C1 segment of cervical spinal cord (tissue), 14 donors: ENCODE results near the gene HOXA6.

Source experiments
- DNase-seq, 14 donors: peaks; one replicate each; lab custom pipeline; 2025; lab: John Stamatoyannopoulos, UW

Gene HOXA6

DNA sequence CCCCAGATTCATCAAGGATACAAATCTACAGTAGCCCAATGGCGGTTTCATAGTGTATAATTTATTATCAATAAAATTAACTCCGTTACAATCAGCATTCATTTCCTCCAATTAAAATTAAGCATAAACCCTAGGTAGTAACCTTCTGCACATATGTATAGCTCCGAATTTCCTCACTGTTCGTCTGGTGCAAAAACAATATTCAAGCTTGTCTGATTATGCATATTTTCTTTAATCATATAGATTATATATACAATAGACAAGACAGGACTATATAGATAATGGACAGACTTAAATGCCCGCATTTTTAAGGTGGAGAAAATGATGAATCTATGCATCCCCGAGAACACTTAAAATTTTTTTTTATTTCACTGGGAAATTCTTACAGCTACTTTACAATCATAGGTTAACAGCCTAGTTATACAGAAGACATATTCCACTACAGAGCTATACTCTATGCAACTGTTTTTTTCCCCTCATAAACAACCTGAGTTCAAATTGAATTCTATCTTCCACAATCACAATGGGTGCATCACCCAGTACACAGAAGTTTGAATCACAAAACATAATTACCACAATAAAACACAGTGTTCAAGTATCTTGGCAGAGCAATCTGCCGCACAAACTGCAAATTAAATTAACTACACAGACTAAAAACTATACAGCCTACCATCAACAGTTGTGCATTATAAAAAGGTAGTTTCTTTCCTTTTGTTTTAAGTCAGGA, 15.2 kb upstream of the HOXA6 start:
- no peak for DNase-seq

DNA sequence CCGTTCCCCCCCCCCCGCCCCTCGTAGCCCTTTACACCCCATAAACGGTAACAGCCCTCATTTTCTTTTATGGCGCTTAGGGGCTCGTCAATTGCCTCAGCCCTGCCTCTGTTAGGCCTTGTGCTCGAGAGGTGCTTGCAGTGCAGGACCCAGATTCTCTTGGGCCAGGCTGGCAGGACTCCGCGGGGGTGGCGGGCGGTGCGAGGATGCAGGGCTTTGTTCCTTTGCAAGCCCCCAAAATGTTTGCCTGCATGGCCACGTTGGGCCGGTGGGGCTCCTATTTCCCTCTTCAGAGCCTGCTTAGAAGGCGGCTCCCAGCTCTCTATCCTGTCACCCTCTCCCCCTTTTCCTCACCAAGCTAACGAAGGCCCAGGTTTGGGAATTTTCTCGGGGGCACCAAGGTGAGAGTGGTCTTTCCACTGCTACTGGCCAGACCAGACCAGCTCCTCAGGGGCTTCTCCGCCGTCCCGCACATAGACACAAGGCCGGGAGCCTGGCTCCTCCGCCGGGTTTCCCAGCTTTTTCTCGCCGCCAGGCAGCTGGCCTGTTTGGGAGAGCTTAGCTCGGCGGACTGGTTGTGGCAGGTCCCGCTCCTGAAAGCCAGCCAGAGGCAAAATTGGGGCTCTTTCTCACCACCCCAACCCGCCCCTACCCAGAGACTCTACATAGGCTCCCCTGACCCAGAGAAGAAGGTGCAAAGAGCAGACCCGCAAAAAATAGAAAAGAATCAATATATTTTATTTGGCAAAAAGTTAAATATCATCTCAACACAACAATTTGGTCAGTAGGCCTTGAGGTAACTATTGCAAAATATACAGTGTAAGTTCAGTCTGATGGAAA, 14.4 kb upstream of the HOXA6 start:
- DNase-seq, result no peak

DNA sequence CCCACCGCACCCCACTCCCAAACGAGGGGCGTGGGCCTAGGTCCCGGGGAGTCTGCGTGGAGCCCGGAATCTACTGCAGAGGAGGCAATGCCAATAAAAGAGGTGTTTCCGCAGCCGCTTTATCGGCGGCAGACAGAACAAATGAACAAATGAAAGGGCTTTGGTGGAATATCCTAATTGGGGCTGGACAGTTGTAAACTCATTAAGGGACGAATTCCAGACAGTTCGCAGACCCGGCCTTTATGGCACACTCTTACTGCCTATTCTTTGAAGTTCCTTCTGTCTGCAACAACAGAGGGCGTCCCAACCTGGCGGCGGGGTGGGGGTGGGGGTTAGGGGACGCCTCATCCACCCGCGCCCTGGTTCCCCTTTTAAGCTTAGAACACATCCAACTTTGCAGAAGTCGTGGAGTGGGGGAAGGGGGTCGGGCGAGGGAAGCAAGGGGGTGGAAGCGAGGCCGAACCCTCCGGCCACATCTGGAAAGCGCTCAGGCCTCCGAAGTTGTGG, 13.7 kb upstream of the HOXA6 start:
- DNase-seq, result peak in 2 of 14 donors; percentile 30 to 54

DNA sequence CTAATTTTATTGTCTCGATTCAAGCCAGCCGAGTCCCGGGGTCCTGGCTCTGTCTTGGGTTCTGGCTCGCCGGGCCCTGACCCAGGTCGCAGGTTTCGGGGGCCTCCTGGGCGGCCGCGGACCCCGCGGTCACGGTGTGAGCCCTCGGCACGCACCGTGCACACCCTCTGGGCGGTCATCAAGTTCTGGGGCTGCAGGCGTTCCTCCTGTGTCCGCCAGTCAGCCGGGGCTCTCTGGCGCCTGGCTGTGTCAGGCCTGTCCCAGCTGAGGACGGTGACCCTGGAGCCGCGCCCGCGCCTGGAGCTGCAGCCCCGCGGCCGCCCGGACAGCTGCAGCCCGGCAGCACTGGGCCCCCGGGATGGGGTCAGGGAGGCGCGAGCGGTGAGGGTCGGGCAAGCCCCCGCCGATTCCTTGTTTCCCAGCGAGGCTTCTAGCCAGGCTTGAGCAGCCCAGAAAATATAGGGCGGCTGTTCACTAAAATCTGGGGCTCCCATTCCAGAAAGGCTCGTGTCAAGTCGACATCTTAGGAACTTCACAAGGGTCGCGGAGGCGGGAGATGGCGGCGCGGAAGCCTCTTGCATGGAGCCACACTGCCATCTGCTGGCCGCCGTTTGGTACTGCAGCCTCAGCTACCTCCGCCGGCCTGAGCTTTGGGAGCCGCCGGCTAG, 13.1 kb upstream of the HOXA6 start:
- DNase-seq, result peak; percentile 15 to 90 (median 74)

DNA sequence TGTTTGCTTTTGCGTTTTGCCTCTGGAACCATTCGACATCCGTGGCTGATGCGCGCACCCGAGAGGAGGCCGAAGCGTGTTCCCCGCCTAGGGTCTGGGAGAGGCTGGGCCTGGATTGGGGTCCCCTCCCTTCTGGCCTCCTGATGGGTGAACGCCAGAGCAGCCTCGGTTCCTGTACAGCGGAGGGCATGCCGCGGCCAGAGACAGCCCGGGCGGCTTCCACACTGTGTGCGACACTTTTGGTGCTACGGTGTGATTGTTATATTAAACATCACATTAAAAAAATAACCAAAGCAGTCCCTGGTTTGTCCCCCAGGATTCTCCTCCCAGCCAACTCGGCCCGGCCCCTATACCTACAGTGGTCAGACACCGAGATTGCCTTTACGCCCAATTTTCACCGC, 12.6 kb upstream of the HOXA6 start:
- no peak for DNase-seq

DNA sequence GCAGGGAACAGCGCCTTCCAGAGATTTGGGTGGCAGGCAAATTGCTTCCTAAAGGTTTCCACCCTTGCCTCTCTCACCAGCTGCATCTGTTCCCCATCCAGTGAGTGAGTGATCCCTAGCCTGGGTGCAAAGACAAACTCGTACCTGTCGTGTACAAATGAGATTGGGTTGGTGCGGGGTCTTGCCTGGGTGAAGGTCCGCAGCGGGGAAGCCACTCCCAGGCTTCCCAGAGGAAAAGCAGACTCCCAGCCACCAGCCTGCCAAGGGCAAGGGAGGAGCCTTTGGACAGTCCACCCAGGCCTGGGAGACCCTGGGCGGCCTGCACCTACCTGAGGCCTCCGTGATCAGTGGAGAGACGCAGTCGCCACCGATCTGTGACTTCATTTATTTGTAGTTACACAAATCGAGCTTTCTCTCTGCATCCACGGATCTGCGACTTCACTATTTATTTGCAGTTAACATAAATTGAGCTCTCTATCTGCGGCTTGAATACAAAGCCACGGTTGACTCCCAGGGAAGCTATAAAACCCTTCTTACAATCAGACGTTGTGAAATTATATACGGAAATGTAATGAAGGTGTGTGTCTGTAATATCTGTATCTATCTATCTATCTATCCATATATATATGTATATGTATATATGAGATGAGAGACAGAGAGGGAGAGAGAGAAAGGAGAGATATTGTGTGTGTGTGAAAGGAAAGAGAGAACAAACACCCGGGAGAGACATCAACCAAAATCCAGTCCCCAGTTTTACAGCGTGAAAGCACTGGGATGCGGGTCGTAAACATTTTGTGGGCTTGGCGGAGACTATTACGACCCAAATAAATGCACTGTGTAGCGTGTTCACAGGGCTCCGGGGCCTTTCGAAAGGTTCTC, 11.9 kb upstream of the HOXA6 start:
- DNase-seq, result no peak

DNA sequence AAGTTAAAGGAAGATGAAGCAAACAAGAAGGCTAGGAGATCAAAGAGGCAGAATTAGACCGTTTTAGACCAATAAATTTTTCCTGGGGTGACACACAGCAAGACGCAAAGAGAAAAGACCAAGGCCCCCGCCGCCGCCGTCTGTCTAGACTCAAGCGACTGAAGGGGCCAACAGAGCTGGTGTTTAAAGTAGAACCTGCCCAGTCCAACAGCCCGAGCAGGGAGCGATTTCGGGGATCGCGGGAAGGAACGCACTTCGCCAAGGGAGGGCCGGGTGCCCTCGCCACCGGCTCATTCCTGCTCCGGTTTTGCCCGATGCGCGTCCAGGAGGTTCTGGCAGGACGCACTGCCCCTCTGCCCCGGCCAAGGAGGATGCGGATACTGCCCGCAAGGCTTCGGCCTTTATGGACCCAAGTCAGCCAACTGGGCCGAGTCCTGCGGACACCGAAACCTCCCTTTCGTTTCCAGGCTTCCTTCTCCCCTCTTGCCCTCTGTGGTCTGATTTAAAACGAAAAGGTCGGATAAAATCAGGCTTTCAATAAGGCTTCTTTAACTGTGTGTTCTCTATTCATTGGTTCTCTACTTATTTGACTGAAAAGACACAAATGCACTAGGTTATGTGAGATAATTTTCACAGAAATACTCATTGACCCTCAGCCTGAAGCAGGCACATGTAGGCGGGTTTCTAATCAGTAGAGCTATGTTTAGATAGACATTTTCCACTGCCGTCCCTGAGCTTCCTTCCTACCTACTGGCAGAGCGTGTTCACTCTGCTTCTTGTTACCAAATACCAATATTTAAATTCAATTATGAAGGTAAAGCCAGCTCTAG, 11.1 kb upstream of the HOXA6 start:
- DNase-seq, result no peak

DNA sequence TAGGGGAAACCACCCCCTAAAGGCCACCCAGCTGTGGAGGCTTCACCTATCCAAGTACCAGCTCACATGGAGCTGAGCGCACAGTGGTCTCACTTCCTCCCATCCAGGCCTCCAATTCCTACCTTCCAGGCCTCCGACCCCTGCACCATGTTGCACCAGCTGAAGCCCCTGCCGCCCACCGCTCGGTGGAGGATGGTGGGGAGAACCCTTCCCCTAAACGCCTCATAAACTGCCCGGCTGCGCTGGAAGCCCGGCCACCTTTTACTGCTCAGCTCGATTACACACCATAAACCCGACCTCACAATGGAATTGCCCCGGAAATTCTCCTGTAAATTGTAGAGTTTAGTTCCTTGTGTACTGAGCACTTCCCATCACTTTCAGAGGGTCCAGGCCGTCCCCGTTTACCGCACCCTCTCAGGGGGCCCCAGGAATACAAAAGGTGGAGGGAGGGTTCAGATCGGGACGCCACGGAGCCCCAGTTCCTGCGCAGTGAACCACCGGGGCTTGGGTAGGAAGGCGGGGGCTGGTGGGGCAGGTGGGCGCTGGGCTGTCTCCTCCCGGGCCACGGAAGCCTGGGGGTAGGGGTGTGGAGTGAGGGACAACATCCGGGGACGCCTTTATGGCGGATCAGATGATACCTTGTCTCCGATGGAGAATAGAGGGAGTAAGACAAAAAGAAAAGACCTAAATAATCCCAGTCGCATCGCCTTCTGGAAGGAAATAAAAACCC, 10.3 kb upstream of the HOXA6 start:
- DNase-seq, result no peak

DNA sequence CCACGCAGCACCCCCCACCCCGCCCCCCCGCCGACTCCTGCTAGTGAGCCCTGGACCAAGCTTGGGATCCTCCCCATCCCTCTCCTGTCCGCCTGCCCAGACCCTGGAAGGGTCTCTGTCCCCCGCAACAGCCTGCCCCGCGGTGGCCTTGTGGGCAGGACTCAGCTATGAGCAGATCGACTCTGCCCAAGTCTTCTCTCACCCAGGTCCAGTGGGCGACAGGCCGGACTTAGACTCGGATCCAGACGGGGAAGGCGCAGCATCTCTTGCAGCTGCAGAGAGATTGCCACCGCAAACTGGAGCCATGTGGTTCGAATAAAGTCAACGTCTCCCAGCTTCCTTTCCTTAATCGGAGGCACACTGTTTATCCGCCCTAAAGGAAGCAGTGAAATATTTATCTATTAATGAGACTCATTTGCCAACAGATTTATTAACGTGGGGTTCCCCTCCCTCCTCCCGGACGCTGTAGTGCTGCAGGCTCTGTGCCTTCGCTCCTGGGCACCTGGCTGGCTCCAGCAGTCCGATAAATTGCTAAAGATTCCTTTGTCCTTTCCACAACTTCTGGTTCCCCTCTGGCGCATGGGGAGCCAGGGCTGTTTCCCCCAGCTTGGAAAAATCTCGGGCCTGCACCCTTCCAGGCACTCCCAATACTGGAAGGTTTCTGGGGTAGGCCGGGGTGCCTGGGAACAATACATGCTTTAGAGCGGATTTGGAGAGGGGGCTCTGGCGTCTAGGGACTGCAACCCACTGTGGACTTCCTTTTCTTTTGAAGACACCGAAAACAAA, 9.5 kb upstream of the HOXA6 start:
- DNase-seq, result no peak

DNA sequence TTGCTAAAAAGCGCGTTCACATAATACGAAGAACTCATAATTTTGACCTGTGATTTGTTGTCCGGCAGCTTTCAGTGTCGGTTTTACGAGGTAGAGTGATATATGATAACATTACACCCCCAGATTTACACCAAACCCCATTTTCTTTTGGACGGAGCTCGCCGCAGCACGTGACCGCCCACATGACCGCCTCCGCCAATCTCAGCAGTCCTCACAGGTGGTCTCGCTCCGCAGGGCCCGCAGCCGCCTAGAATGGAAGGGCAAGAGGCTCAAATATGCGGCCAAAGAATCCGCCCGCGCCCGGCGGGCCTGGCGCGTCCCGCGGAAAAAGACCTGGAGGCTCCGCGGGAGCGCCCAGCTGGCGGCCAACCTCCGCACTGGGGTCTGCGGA, 8.9 kb upstream of the HOXA6 start, which contains the start of gene HOXA7:
TSS of gene HOXA7 (minus strand) at position 168 of the 391 bp plus-strand sequence. CDS start at position 38, 130 bp downstream.
- peak in 10 of 14 donors; percentile 50 to 78 (median 66) for DNase-seq

DNA sequence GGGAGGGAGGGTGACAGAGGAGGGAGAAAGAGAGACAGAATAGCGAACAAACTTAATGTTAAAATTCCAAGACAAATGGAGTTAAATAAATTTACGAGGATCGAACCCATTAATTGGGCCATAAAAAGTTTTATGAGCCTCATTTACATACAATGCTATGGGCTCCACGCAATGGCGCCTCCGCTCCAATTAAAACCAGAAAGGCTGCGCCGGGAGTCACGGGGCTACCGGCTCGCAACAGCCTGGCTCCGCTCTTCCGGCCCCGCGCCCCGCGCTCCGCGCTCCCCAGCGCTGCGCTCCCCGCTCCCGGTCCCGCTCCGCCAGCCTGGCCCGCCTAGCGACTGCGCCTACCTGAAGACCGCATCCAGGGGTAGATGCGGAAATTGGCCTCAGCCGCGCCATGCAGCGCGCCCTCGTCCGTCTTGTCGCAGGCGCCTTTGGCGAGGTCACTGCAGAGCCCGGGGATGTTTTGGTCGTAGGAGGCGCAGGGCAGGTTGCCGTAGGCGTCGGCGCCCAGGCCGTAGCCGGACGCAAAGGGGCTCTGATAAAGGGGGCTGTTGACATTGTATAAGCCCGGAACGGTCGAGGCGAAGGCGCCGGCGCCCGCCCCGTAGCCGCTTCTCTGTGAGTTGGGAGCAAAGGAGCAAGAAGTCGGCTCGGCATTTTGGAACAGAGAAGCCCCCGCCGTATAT, 8.4 kb upstream of the HOXA6 start:
- peak in 1 of 14 donors; percentile 50 for DNase-seq

DNA sequence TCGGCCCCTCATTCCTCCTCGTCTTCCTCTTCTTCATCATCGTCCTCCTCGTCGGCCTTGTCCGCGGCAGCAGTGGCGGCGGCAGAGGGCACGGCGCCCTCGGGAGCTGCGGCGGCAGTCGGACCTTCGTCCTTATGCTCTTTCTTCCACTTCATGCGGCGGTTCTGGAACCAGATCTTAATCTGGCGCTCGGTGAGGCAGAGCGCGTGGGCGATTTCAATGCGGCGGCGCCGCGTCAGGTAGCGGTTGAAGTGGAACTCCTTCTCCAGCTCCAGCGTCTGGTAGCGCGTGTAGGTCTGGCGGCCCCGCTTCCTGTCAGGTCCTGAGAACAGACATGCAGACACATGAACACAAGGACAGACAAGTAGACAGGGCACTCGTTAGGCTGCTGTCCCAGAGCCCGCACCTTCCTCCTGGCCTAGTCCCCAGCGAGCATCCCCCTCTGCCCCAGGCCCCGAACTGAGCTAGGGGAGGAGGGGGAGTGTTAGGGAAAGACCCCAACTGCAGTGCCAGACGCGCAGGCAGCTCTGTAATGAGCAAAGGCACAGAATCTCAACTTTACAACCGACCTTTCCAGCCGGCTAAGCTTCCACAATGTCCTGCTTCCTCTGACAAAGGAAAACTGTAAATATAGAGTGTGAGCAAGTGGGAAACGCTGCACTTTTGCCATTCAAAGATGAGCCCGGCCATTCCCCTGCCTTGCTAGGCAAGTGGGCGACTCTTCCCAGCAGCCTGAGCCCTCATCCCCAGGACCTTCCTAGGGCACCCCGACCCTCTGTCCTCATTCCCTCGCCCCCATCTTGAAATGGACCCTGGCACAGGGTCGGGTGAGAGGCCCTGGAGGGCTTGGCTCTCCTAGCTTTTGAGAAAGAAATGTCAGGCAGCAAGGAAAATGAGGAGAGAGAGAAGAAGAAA, 7.6 kb upstream of the HOXA6 start:
- DNase-seq, result no peak

DNA sequence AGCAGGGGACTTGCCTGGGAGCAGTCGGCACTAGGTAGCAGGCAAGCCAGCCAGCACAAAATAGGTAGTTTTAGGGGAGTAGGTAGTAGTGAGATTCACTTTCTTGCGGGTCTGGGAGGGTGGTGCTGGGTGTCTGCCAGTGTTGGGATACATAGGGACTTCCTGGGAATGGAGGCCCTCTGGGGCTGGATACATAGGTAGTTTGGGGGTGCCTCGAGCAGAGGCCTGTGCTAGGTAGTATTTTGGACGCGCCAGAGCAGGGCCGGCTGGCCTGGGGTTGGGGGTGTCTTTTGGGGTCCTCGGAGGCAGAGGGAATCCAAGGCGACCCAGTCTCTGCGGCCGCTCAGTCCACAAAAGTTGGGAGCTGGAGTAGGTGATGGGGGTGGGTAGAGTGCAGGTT, 6.8 kb upstream of the HOXA6 start:
- no peak for DNase-seq

DNA sequence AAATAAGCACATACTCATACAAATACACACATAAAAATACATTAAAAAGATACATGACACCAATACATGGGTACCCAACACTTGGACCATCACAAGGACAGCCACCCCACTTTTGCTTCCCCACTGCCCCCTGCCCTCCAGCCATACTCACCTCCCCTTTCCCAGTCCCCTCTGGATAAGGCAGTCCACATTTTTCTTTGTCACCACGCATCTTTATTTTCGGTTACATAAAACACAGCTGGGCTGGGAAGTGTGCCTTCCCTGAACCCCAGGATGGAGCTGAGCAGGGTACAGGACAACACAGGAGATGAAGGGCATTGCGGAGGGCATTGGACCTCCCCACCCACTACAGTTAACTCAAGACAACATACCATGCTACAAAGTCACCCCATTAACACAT, 6.0 kb upstream of the HOXA6 start:
- no peak for DNase-seq

DNA sequence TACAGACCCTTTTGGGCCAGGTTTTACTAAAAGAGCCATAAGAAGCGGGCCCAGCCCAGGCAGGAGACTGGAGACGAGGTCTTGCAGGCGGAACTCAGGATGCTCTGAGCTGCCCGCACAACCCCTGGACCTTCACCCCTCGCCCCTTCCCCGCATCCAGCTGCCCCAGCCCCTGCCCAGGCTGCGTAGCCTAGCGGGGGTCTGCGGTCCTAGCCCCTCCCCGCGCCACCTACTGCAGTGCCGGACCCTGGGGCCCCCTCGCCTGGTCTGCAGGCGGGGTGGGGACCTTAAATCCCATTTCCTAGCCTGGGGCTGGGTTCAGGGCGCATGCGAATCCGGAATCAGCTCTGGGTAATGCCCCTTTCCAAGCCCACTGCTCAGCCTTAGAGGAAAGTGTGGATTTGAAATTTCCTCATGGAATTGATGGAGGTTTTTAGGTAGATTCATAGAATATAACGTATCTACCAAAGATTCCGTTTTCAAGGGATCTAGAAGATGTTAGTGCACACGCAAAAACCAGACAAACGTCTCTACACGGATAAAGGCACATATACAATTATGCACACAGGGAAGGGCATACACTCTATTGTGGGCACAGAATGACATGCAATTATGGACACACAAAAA, 5.4 kb upstream of the HOXA6 start:
- DNase-seq, result no peak
